Vagina (tissue), 2 donors: Measurements from ENCODE around the gene HMGN5. TPM values are rescaled to one million over a fixed set of nuclear protein-coding genes. Genes with fewer than 3 reads are reported as not detected.

Experiments used
- DNase-seq, 2 donors: peaks; one replicate each; pipeline ENCODE4 v3.0.0-alpha.2; 2017; ENCODE audit errors: extremely low spot score in 2 of 2
- H3K27ac ChIP-seq: fragments of 200-600 bp; sonication (generic); one replicate; pipeline ENCODE4 v1.5.1; 2019
- H3K27me3 ChIP-seq: fragments of 200-600 bp; sonication (generic); one replicate; pipeline ENCODE4 v1.5.1; 2019
- H3K36me3 ChIP-seq, 2 donors: fragments of 200-600 bp; sonication (generic); one replicate each; pipeline ENCODE4 v1.5.1; 2017 to 2019
- H3K4me1 ChIP-seq: fragments of 200-600 bp; sonication (generic); one replicate; pipeline ENCODE4 v1.5.1; 2019
- H3K4me3 ChIP-seq, 2 donors: fragments of 200-600 bp; sonication (generic); 1 replicate in 1 of 2; 2 replicates in 1 of 2; pipeline ENCODE4 v1.5.1; 2016 to 2019
- H3K9me3 ChIP-seq: fragments of 200-600 bp; sonication (generic); one replicate; pipeline ENCODE4 v1.5.1; 2019
- CTCF ChIP-seq, 3 experiments: fragments of 450-650 bp in 2 of 3; fragments of 200-600 bp in 1 of 3; sonication (generic) in 1 of 3; IDR thresholded peaks; one replicate each; pipeline ENCODE4 v1.5.1; 2017 to 2019; ENCODE audit warnings: antibody characterized with exemption in 3 of 3, mild to moderate bottlenecking in 2 of 3, moderate library complexity in 2 of 3
- POLR2A ChIP-seq, 2 donors: fragments of 450-650 bp; IDR thresholded peaks; one replicate each; pipeline ENCODE4 v1.6.1; 2017; ENCODE audit warnings: antibody characterized with exemption in 2 of 2, mild to moderate bottlenecking in 2 of 2, moderate library complexity in 2 of 2
- POLR2AphosphoS5 ChIP-seq, 2 donors: sonication (generic); formaldehyde crosslinking; IDR thresholded peaks; one replicate each; pipeline ENCODE4 v1.9.0; 2017; ENCODE audit warnings: antibody characterized with exemption in 2 of 2, mild to moderate bottlenecking in 2 of 2, low read depth in 1 of 2; ENCODE audit not compliant: insufficient read depth in 1 of 2
- intact Hi-C: fragments of 100-400 bp; cut with DNase I; formaldehyde crosslinking; loops from one replicate; pipeline ENCODE4 v1.15.1; 2023
- total RNA-seq: library from RNA; depleted of rRNA; stranded (reverse); fragments of >200 nt; gene quantifications from one replicate; pipeline ENCODE4 v1.2.3, GENCODE V29; 2016

The HMGN5 gene
- total RNA-seq = 0.98 TPM

- Histone ChIP-seq H3K36me3 (no peaks in the 10 kb centered on the region), H3K4me3 (peak within 1 kb of the TSS; percentile 46 to 58), H3K27ac (peak within 1 kb of the TSS; percentile 73), H3K27me3 (no peaks in the 10 kb centered on the region), H3K4me1 (peaks cover 8% of the 10 kb centered on the region), H3K9me3 (no peaks in the 10 kb centered on the region)
- DNase-seq = no peak
- intact Hi-C loops = no loop called here
- TF ChIP-seq CTCF (IDR thresholded peaks at IDR 0.05) = peak in 1 of 3 experiments; percentile 8
- TF ChIP-seq POLR2A (IDR thresholded peaks at IDR 0.05) = no peak
- peak; percentile 44 to 66 for TF ChIP-seq POLR2AphosphoS5 (IDR thresholded peaks at IDR 0.05; ENCODE audit: insufficient read depth in 1 of 2, low read depth in 1 of 2)
Measured at GRCh38 chrX:81201671-81202455, at the start of gene HMGN5, which contains the start of gene SH3BGRL. TSS of gene HMGN5 (minus strand) at chrX:81201913. CDS start at chrX:81121549, 80,364 bp downstream. TSS of gene SH3BGRL (plus strand) at chrX:81202102. CDS start at chrX:81202201, 99 bp downstream.

- TF ChIP-seq CTCF (IDR thresholded peaks at IDR 0.05) (no peak), POLR2AphosphoS5 (IDR thresholded peaks at IDR 0.05; ENCODE audit: insufficient read depth in 1 of 2, low read depth in 1 of 2) (no peak)
Measured at GRCh38 chrX:81241753-81242152, 40.0 kb upstream of the HMGN5 start.

DNA sequence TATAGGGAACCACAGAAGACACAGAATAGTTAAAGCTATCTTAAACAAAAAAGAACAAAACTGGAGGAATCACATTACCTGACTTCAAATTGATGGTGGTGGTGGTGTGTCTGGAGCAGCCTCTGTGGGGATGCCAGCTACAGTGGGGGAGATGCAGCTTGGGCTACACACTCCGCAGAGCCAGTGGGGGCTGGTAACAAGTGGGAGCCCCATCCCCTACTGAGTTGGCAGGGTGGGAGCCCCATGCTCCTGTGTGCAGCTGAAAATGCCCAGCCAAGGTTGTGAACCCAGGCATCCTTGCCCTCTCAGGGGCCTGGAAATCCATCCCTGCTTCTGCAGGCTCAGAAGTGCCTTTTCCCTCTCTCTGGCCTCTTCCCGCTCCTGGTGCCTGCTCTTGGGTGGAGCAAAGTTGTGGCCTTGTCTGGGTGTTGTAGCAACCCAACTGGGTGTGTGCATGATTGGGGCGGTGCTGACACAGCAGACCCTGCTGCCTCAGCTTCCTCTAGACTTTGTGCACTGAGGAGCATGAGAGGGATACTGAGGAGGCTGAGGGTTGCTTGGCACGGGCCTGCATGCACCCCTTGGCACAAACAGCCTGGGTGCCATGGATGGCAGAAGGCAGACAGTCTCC lies 39.1 kb upstream of the HMGN5 start:
- H3K4me1 ChIP-seq = no peaks in the 10 kb centered on the region
- no peaks in the 10 kb centered on the region for H3K27me3 ChIP-seq
- no peak for TF ChIP-seq POLR2AphosphoS5 (IDR thresholded peaks at IDR 0.05; ENCODE audit: insufficient read depth in 1 of 2, low read depth in 1 of 2)
- TF ChIP-seq POLR2A (IDR thresholded peaks at IDR 0.05) = no peak
- no peak for TF ChIP-seq CTCF (IDR thresholded peaks at IDR 0.05)
- no peaks in the 10 kb centered on the region for H3K36me3 ChIP-seq
- H3K4me3 ChIP-seq = no peak overlapping the region
- H3K9me3 ChIP-seq = no peaks in the 10 kb centered on the region
- intact Hi-C loops = no loop called here
- DNase-seq = no peak
- no peak overlapping the region for H3K27ac ChIP-seq

More at GRCh38 chrX:81241753-81242152, 40.0 kb upstream of the HMGN5 start:
- Histone ChIP-seq H3K27me3 (no peaks in the 10 kb centered on the region), H3K4me1 (no peaks in the 10 kb centered on the region), H3K9me3 (no peaks in the 10 kb centered on the region), H3K4me3 (no peak overlapping the region), H3K36me3 (no peaks in the 10 kb centered on the region), H3K27ac (no peak overlapping the region)
- no peak for DNase-seq
- intact Hi-C loops = no loop called here

- no peaks in the 10 kb centered on the region for H3K9me3 ChIP-seq
- TF ChIP-seq CTCF (IDR thresholded peaks at IDR 0.05) (no peak), POLR2A (IDR thresholded peaks at IDR 0.05) (no peak), POLR2AphosphoS5 (IDR thresholded peaks at IDR 0.05; ENCODE audit: insufficient read depth in 1 of 2, low read depth in 1 of 2) (no peak)
- no peak overlapping the region for H3K27ac ChIP-seq
- H3K36me3 ChIP-seq = no peaks in the 10 kb centered on the region
- no peaks in the 10 kb centered on the region for H3K4me1 ChIP-seq
- no peak overlapping the region for H3K4me3 ChIP-seq
- DNase-seq = no peak
- intact Hi-C loops = no loop called here
- no peaks in the 10 kb centered on the region for H3K27me3 ChIP-seq
Measured at GRCh38 chrX:81238166-81238565, 36.5 kb upstream of the HMGN5 start.

DNA sequence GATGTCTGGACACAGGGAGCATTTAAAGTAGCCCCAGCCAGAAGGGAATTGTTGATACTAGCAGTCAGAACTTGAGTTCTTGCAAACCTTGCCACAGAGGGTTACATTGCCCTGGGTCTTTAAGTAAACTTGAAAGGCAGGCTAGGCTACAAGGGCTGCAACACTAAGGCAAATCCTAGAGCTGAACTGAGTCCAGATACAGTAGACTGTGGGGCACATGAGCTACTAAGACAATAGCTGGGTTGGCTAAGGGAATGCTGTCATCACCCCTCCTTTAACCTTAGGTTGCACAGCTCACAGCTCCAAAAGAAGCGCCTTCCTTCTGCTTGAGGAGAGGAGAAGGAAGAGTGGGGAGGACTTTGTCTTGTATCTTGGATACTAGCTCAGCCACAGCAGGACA lies 35.8 kb upstream of the HMGN5 start:
- Histone ChIP-seq H3K36me3 (no peaks in the 10 kb centered on the region), H3K27me3 (no peaks in the 10 kb centered on the region), H3K27ac (no peak overlapping the region), H3K4me3 (no peak overlapping the region), H3K9me3 (no peaks in the 10 kb centered on the region), H3K4me1 (no peaks in the 10 kb centered on the region)
- DNase-seq = no peak
- TF ChIP-seq CTCF (IDR thresholded peaks at IDR 0.05) = no peak
- TF ChIP-seq POLR2A (IDR thresholded peaks at IDR 0.05) = no peak
- no peak for TF ChIP-seq POLR2AphosphoS5 (IDR thresholded peaks at IDR 0.05; ENCODE audit: insufficient read depth in 1 of 2, low read depth in 1 of 2)
- intact Hi-C loops = no loop called here
